Vagina (tissue), 2 donors: ENCODE measurements around the gene LGALS1. TPM values are rescaled to one million over a fixed set of nuclear protein-coding genes. Genes with fewer than 3 reads are reported as not detected.

Source experiments
- DNase-seq, 2 donors: peaks; one replicate each; pipeline ENCODE4 v3.0.0-alpha.2; 2017; ENCODE audit errors: extremely low spot score in 2 of 2
- H3K27ac ChIP-seq: fragments of 200-600 bp; sonication (generic); one replicate; pipeline ENCODE4 v1.5.1; 2019
- H3K27me3 ChIP-seq: fragments of 200-600 bp; sonication (generic); one replicate; pipeline ENCODE4 v1.5.1; 2019
- H3K36me3 ChIP-seq, 2 donors: fragments of 200-600 bp; sonication (generic); one replicate each; pipeline ENCODE4 v1.5.1; 2017 to 2019
- H3K4me1 ChIP-seq: fragments of 200-600 bp; sonication (generic); one replicate; pipeline ENCODE4 v1.5.1; 2019
- H3K4me3 ChIP-seq, 2 donors: fragments of 200-600 bp; sonication (generic); 1 replicate in 1 of 2; 2 replicates in 1 of 2; pipeline ENCODE4 v1.5.1; 2016 to 2019
- H3K9me3 ChIP-seq: fragments of 200-600 bp; sonication (generic); one replicate; pipeline ENCODE4 v1.5.1; 2019
- POLR2A ChIP-seq, 2 donors: fragments of 450-650 bp; IDR thresholded peaks; one replicate each; pipeline ENCODE4 v1.6.1; 2017; ENCODE audit warnings: antibody characterized with exemption in 2 of 2, mild to moderate bottlenecking in 2 of 2, moderate library complexity in 2 of 2
- POLR2AphosphoS5 ChIP-seq, 2 donors: sonication (generic); formaldehyde crosslinking; IDR thresholded peaks; one replicate each; pipeline ENCODE4 v1.9.0; 2017; ENCODE audit warnings: antibody characterized with exemption in 2 of 2, mild to moderate bottlenecking in 2 of 2, low read depth in 1 of 2; ENCODE audit not compliant: insufficient read depth in 1 of 2
- intact Hi-C: fragments of 100-400 bp; cut with DNase I; formaldehyde crosslinking; loops from one replicate; pipeline ENCODE4 v1.15.1; 2023
- total RNA-seq: library from RNA; depleted of rRNA; stranded (reverse); fragments of >200 nt; gene quantifications from one replicate; pipeline ENCODE4 v1.2.3, GENCODE V29; 2016
- TF ChIP-seq, protein P1 (sequence below), 3 experiments: fragments of 450-650 bp in 2 of 3; fragments of 200-600 bp in 1 of 3; sonication (generic) in 1 of 3; IDR thresholded peaks; one replicate each; pipeline ENCODE4 v1.5.1; 2017 to 2019; ENCODE audit warnings: antibody characterized with exemption in 3 of 3, mild to moderate bottlenecking in 2 of 3, moderate library complexity in 2 of 3

The LGALS1 gene
- total RNA-seq, 1 donor from 2014 or later: 1,638 TPM

DNA sequence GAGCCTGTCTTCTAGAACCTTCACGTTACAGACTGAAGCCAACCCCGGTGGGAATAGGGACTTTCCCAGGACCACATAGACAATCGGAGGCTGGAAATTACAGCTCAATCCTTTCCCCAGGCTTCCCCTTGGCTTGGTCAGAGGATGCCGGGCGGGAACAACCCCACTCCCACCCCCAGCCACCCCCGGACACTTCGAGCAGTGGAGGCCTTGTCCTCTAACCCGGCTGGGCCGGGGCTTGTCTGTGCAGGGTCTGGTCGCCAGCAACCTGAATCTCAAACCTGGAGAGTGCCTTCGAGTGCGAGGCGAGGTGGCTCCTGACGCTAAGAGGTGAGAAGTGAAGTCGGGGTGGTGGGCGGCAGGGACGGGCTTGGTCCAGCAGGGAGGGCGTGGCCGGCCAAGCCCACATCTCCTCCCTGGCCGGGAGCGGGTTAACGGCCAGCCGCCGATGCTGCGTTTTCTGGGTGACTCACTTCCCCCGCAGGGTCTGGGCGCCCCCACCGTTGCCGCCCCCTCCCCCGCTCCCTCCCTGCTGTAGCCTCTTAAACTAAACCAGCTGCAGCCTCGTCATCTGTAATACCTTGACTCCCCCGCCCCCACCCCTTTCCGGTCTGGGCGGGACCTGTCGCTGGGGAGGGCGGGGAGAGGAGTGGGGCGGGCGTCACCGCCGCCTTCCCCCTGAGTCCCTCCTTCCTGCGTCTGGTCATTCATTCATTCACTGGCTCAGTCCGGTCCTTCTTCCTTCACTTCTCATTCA is 1.5 kb downstream of the LGALS1 start:
- TF ChIP-seq, protein P1, sequence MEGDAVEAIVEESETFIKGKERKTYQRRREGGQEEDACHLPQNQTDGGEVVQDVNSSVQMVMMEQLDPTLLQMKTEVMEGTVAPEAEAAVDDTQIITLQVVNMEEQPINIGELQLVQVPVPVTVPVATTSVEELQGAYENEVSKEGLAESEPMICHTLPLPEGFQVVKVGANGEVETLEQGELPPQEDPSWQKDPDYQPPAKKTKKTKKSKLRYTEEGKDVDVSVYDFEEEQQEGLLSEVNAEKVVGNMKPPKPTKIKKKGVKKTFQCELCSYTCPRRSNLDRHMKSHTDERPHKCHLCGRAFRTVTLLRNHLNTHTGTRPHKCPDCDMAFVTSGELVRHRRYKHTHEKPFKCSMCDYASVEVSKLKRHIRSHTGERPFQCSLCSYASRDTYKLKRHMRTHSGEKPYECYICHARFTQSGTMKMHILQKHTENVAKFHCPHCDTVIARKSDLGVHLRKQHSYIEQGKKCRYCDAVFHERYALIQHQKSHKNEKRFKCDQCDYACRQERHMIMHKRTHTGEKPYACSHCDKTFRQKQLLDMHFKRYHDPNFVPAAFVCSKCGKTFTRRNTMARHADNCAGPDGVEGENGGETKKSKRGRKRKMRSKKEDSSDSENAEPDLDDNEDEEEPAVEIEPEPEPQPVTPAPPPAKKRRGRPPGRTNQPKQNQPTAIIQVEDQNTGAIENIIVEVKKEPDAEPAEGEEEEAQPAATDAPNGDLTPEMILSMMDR (IDR thresholded peaks at IDR 0.05): no peak
- TF ChIP-seq POLR2AphosphoS5 (IDR thresholded peaks at IDR 0.05; ENCODE audit: insufficient read depth in 1 of 2, low read depth in 1 of 2): peak; percentile 80 to 91
- peak in 1 of 2 donors; percentile 96 for DNase-seq
- H3K4me1 ChIP-seq: peaks cover 77% of the 10 kb centered on the region
- no peaks in the 10 kb centered on the region for H3K27me3 ChIP-seq
- intact Hi-C loops: loop anchor here (5.0 kb wide), 1 partner anchor 35 kb away; no protein-coding TSS in a partner anchor
- no peaks in the 10 kb centered on the region for H3K9me3 ChIP-seq
- peak overlapping the region; percentile 70 to 71 for H3K4me3 ChIP-seq
- peak overlapping the region; percentile 98 for H3K27ac ChIP-seq
- H3K36me3 ChIP-seq: peaks cover 0 to 8% of the 10 kb centered on the region in 2 donors

DNA sequence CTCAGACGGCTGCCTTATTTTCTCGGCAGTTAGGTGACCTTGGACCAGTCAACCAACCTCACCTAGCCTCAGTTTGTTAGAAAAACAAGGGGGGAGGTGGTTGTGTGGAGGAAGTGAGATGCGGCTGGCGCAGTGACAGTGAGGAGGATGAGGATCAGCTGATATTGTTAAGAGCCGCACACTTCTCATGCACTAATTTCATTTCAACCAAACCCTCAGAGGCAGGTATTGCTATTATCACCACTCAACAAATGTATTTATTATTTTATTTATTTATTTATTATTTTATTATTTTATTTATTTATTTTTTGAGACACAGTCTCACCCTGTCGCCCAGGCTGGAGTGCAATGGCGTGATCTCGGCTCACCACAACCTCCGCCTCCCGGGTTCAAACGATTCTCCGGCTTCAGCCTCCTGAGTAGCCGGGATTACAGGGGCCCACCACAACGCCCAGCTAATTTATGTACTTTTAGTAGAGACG is 2.1 kb downstream of the LGALS1 start:
- TF ChIP-seq, protein P1 (IDR thresholded peaks at IDR 0.05): no peak
- TF ChIP-seq POLR2AphosphoS5 (IDR thresholded peaks at IDR 0.05; ENCODE audit: insufficient read depth in 1 of 2, low read depth in 1 of 2) (no peak), POLR2A (IDR thresholded peaks at IDR 0.05) (no peak)
- Histone ChIP-seq H3K9me3 (no peaks in the 10 kb centered on the region), H3K4me1 (peaks cover 77% of the 10 kb centered on the region), H3K36me3 (peaks cover 0 to 8% of the 10 kb centered on the region in 2 donors), H3K4me3 (peak overlapping the region; percentile 70 to 71), H3K27ac (peak overlapping the region; percentile 98), H3K27me3 (no peaks in the 10 kb centered on the region)
- intact Hi-C loops: loop anchor here (5.0 kb wide), 1 partner anchor 35 kb away; no protein-coding TSS in a partner anchor
- DNase-seq: no peak

DNA sequence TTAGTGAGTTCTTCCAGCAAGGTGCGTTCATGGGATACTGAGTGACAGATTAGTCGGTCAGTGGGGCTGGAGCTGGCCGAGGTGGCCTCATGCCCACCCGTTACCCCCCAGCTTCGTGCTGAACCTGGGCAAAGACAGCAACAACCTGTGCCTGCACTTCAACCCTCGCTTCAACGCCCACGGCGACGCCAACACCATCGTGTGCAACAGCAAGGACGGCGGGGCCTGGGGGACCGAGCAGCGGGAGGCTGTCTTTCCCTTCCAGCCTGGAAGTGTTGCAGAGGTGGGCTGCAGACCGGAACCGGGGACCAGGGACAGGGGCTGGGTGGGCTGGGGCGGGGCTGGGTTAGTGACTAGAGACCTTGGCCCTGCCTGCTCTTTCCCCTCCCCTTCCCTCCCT is 2.9 kb downstream of the LGALS1 start:
- no peak for DNase-seq
- Histone ChIP-seq H3K36me3 (peaks cover 0 to 8% of the 10 kb centered on the region in 2 donors), H3K9me3 (no peaks in the 10 kb centered on the region), H3K27ac (peak overlapping the region; percentile 98), H3K4me3 (no peak overlapping the region), H3K4me1 (peaks cover 71% of the 10 kb centered on the region), H3K27me3 (no peaks in the 10 kb centered on the region)
- TF ChIP-seq POLR2AphosphoS5 (IDR thresholded peaks at IDR 0.05; ENCODE audit: insufficient read depth in 1 of 2, low read depth in 1 of 2): no peak
- TF ChIP-seq POLR2A (IDR thresholded peaks at IDR 0.05): no peak
- TF ChIP-seq, protein P1 (IDR thresholded peaks at IDR 0.05): no peak
- intact Hi-C loops: loop anchor here (5.0 kb wide), 1 partner anchor 36 kb away; no protein-coding TSS in a partner anchor

DNA sequence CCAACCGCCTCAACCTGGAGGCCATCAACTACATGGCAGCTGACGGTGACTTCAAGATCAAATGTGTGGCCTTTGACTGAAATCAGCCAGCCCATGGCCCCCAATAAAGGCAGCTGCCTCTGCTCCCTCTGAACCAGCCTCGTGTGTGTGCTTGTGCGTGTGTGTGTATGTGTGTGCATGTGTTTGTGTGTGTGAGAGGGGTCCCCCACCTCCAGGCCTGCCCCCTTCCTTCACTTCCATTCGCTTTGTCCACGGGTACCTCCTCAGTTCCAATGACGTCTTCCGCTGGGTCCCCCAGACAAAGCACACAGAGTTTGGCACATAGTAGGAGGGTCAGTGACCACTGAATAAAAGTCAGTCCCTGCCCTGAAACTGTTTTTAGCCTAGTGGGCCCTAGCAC is 4.2 kb downstream of the LGALS1 start:
- TF ChIP-seq POLR2AphosphoS5 (IDR thresholded peaks at IDR 0.05; ENCODE audit: insufficient read depth in 1 of 2, low read depth in 1 of 2) (no peak), POLR2A (IDR thresholded peaks at IDR 0.05) (no peak)
- TF ChIP-seq, protein P1 (IDR thresholded peaks at IDR 0.05): no peak
- no peaks in the 10 kb centered on the region for H3K9me3 ChIP-seq
- intact Hi-C loops: loop anchor here (5.0 kb wide), 3 partner anchors 37 to 68 kb away; no protein-coding TSS in a partner anchor
- H3K27ac ChIP-seq: no peak overlapping the region
- H3K27me3 ChIP-seq: no peaks in the 10 kb centered on the region
- H3K4me3 ChIP-seq: no peak overlapping the region
- peaks cover 58% of the 10 kb centered on the region for H3K4me1 ChIP-seq
- peaks cover 0 to 8% of the 10 kb centered on the region in 2 donors for H3K36me3 ChIP-seq
- DNase-seq: peak in 1 of 2 donors; percentile 70
